ENCODE results near the gene YEATS4. TPM values are rescaled to one million over a fixed set of nuclear protein-coding genes. Genes with fewer than 3 reads are reported as not detected.

Gene YEATS4
- total RNA-seq, 4 donors from 2014 or later, result 12.5 to 34.6 (median 25.8) TPM

DNA sequence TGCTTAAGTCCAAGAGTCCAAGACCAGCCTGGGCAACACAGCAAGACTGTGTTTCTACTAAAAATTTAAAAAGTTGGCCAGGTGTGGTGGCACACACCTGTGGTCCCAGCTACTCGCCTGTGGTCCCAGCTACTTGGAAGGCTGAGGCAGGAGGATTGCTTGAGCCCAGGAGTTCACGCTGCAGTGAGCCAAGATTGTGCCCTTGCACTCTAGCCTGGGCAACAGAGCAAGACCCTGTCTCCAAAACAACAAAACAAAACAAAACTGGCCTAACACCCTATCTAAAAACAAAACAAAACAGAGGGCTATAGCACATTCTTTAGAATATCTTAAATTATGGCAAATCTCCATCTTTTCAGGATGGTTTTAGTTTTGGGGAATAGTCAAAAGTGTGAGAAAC lies 14.5 kb upstream of the YEATS4 start:
- no peaks in the 10 kb centered on the region for H3K36me3 ChIP-seq
- DNase-seq (no peak), ATAC-seq (no peak)
- H3K9me3 ChIP-seq, result no peaks in the 10 kb centered on the region
- TF ChIP-seq, protein P1, sequence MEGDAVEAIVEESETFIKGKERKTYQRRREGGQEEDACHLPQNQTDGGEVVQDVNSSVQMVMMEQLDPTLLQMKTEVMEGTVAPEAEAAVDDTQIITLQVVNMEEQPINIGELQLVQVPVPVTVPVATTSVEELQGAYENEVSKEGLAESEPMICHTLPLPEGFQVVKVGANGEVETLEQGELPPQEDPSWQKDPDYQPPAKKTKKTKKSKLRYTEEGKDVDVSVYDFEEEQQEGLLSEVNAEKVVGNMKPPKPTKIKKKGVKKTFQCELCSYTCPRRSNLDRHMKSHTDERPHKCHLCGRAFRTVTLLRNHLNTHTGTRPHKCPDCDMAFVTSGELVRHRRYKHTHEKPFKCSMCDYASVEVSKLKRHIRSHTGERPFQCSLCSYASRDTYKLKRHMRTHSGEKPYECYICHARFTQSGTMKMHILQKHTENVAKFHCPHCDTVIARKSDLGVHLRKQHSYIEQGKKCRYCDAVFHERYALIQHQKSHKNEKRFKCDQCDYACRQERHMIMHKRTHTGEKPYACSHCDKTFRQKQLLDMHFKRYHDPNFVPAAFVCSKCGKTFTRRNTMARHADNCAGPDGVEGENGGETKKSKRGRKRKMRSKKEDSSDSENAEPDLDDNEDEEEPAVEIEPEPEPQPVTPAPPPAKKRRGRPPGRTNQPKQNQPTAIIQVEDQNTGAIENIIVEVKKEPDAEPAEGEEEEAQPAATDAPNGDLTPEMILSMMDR (IDR thresholded peaks at IDR 0.05 in 4 of 5, conservative IDR thresholded peaks at IDR 0.05 in 1 of 5), result no peak
- TF ChIP-seq POLR2A (IDR thresholded peaks at IDR 0.05), result no peak
- in situ Hi-C loops (cut with MboI; ENCODE audit: low sequenced_read_pairs in 4 of 4), result no loop called here
- H3K27me3 ChIP-seq, result no peaks in the 10 kb centered on the region
- H3K27ac ChIP-seq, result no peak overlapping the region
- H3K4me1 ChIP-seq, result no peaks in the 10 kb centered on the region
- intact Hi-C loops (cut with DNase I; ENCODE audit: low total_unique reads), result no loop called here
- H3K4me3 ChIP-seq, result no peak overlapping the region

DNA sequence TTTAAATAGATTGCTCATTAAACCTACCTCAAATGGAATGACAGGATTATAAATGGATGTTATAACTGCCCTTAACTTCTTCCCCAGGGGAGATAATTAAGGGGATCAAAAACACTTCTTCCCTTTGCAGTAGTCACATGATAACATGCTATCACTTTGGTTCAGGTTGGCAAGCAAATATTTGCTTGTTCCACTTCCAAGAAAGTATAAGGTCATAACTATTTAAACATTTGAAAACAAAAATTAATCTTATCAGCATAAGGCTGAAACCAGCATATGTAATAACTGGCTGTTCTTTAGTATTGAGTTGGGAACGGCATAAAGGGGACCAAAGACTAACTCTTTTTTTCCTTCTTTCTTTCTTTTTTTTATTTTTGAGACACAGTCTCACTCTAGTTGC lies 13.8 kb upstream of the YEATS4 start:
- TF ChIP-seq, protein P1 (IDR thresholded peaks at IDR 0.05 in 4 of 5, conservative IDR thresholded peaks at IDR 0.05 in 1 of 5), result no peak
- no peak for TF ChIP-seq POLR2A (IDR thresholded peaks at IDR 0.05)
- H3K4me3 ChIP-seq, result no peak overlapping the region
- no peaks in the 10 kb centered on the region for H3K9me3 ChIP-seq
- DNase-seq (no peak), ATAC-seq (no peak)
- in situ Hi-C loops (cut with MboI; ENCODE audit: low sequenced_read_pairs in 4 of 4), result no loop called here
- no peaks in the 10 kb centered on the region for H3K27me3 ChIP-seq
- no peaks in the 10 kb centered on the region for H3K4me1 ChIP-seq
- no peaks in the 10 kb centered on the region for H3K36me3 ChIP-seq
- no peak overlapping the region for H3K27ac ChIP-seq
- intact Hi-C loops (cut with DNase I; ENCODE audit: low total_unique reads), result no loop called here

DNA sequence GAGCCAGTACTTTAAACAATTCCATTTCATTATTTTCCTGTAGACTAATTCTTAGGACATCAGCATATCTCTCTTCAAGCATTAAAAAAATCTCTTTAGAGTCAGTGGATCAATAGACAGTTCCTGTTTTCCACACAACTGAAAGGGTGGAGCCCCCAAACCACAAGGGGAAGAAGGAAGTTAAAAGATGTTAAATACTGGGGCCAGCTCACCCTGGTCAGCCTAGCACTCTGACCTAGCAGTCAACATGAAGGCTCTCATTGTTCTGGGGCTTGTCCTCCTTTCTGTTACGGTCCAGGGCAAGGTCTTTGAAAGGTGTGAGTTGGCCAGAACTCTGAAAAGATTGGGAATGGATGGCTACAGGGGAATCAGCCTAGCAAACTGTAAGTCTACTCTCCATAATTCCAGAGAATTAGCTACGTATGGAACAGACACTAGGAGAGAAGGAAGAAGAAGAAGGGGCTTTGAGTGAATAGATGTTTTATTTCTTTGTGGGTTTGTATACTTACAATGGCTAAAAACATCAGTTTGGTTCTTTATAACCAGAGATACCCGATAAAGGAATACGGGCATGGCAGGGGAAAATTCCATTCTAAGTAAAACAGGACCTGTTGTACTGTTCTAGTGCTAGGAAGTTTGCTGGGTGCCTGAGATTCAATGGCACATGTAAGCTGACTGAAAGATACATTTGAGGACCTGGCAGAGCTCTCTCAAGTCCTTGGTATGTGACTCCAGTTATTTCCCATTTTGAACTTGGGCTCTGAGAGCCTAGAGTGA lies 11.2 kb upstream of the YEATS4 start, which contains the start of gene LYZ:
Gene LYZ (plus strand): TSS at position 220 of the 777 bp plus-strand sequence. CDS start 28 bp downstream, at position 248.
- peak within 1 kb of the TSS in 1 of 4 donors; percentile 16 for H3K4me3 ChIP-seq
- H3K4me1 ChIP-seq, result no peaks in the 10 kb centered on the region
- ATAC-seq (no peak), DNase-seq (peak; percentile 15 to 21)
- no peaks in the 10 kb centered on the region for H3K9me3 ChIP-seq
- H3K27ac ChIP-seq, result no peak within 1 kb of the TSS
- no peaks in the 10 kb centered on the region for H3K36me3 ChIP-seq
- in situ Hi-C loops (cut with MboI; ENCODE audit: low sequenced_read_pairs in 4 of 4) (no loop called here), intact Hi-C loops (cut with DNase I; ENCODE audit: low total_unique reads) (no loop called here)
- TF ChIP-seq, protein P1 (IDR thresholded peaks at IDR 0.05 in 4 of 5, conservative IDR thresholded peaks at IDR 0.05 in 1 of 5), result no peak
- no peak for TF ChIP-seq POLR2A (IDR thresholded peaks at IDR 0.05)
- H3K27me3 ChIP-seq, result no peaks in the 10 kb centered on the region

DNA sequence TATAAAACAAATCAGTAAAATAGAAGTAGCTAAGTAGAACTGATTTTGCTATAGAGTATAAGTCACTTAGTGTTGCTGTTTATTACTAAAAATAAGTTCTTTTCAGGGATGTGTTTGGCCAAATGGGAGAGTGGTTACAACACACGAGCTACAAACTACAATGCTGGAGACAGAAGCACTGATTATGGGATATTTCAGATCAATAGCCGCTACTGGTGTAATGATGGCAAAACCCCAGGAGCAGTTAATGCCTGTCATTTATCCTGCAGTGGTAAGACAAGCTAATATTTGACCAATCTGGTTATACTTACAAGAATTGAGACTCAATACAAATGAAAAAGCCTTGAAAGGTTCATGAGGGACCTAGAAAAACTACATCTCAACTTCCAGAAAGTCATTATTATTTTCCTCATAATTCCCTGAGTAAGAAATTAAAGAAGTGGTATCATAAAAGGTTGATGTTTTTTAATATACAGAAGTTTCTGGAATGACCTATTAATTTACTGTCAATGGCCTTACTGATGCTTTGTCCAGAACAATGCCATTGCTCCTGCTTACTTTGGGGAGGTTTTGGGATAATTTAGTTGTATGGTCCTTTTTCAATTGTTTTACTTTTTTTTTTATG lies 9.4 kb upstream of the YEATS4 start:
- intact Hi-C loops (cut with DNase I; ENCODE audit: low total_unique reads), result loop anchor here (10.0 kb wide), 1 partner anchor 385 kb away; the partner anchor contains the start of gene RAB3IP
- no peak for TF ChIP-seq POLR2A (IDR thresholded peaks at IDR 0.05)
- TF ChIP-seq, protein P1 (IDR thresholded peaks at IDR 0.05 in 4 of 5, conservative IDR thresholded peaks at IDR 0.05 in 1 of 5), result no peak

More for the DNA sequence above, 9.4 kb upstream of the YEATS4 start:
- no peak overlapping the region for H3K4me3 ChIP-seq
- H3K9me3 ChIP-seq, result no peaks in the 10 kb centered on the region
- no peak overlapping the region for H3K27ac ChIP-seq
- ATAC-seq (no peak), DNase-seq (no peak)
- H3K27me3 ChIP-seq, result no peaks in the 10 kb centered on the region
- H3K36me3 ChIP-seq, result no peaks in the 10 kb centered on the region
- in situ Hi-C loops (cut with MboI; ENCODE audit: low sequenced_read_pairs in 4 of 4), result loop anchor here in 2 of 4 donors (10.0 kb wide), 1 partner anchor 225 kb away; no protein-coding TSS in a partner anchor
- H3K4me1 ChIP-seq, result no peaks in the 10 kb centered on the region
